Anterior cingulate cortex (tissue), 58 donors: ENCODE measurements around the gene SMG1.
"Not testable (repeated sequence)": the region's sequence is repeated elsewhere in the genome, so short reads cannot be mapped to it uniquely, and the experiment has no call there.

ENCODE experiments used
- DNase-seq, 58 donors: peaks; one replicate each; lab custom pipeline; 2025; lab: John Stamatoyannopoulos, UW

SMG1 gene

DNA sequence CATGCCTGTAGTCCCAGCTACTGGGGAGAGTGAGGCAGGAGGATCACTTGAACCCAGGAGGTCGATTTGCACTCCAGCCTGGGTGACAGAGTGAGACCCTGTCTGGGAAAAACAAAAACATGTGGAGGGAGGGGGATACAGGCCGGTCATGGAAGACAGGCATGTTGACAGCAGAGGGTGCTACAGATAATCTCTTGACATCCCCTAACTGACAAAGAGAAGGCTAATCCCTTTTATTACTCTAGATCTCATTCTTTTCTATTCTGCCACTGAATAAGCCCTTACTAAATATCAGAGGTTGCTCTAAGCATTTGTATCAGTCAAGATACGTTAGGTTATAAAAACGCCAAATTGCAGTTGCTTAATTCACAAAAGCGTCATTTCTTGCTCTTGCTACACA, 149.9 kb downstream of the SMG1 start:
- DNase-seq = not testable (repeated sequence)

DNA sequence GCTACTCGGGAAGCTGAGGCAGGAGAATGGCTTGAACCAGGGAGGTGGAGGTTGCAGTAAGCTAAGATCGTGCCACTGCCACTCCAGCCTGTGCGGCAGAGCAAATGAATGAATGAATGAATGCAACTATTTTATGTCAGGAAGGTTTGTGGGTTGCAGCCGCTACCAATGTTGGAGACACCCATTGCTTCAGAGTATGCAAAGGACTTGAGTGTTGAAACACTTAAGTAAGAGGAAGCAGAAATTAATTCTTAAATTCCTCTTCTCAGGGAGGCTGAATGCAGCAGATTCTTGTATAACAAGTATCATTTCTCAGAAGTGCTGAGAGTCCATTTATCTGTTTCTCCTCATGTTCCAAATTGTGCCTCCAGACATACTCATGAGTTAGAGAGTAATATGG, 151.6 kb downstream of the SMG1 start:
- DNase-seq = not testable (repeated sequence)

DNA sequence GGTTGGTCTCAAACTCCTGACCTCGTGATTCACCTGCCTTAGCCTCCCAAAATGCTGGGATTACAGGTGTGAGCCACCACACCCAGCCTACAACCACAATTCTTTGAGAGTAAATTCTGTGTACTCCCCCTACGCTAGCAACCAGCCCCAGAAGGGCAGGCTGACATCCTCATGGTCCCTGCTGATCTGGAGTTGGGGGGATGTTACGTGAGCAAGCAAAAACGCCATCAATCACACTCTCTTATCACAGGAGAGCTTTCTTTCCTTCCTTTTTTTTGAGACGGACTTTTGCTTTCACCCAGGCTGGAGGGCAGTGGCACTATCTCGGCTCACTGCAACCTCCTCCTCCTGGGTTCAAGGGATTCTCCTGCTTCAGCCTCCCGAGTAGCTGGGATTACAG, 154.0 kb downstream of the SMG1 start:
- DNase-seq = not testable (repeated sequence)

DNA sequence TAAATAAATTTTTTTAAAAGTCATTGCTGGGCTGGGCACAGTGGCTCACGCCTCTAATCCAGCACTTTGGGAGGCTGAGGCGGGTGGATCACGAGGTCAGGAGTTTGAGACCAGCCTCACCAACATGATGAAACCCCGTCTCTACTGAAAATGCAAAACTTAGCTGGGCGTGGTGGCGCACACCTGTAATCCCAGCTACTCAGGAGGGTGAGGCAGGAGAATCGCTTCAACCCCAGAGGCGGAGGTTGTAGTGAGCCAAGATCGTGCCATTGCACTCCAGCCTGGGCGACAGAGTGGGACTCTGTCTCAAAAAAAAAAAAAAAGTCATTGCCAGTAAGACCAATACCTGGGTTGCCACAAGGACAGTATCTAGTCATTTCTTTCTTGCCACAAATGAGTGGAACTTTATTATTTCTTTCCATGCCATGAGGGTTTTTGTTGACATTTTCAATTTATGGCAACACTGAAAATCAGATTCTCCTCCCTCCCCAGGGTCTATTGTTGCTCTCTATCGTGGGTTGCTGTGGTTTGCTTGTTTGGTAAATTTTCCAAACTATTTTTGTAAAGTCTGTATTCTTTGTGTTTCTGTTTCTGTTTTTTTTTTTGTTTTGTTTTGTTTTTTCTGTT, 155.8 kb downstream of the SMG1 start:
- not testable (repeated sequence) for DNase-seq

DNA sequence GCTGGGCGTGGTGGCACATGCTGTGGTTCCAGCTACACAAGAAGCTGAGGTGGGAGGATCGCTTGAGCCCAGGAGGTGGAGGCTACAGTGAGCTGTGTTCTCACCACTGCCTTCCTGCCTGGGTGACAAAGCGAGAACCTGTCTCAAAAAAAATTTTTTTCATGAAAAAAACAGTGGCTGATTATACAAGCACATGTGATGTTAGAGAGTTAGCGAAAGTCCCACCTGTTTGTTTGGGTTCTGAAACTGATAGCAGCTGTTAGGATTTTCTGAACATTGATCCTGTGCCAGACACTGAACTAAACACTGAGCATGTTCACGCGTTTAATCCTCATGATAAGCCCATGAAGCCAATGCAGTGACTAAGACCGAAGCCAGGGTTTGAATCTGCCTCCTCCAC, 159.0 kb downstream of the SMG1 start:
- not testable (repeated sequence) for DNase-seq

DNA sequence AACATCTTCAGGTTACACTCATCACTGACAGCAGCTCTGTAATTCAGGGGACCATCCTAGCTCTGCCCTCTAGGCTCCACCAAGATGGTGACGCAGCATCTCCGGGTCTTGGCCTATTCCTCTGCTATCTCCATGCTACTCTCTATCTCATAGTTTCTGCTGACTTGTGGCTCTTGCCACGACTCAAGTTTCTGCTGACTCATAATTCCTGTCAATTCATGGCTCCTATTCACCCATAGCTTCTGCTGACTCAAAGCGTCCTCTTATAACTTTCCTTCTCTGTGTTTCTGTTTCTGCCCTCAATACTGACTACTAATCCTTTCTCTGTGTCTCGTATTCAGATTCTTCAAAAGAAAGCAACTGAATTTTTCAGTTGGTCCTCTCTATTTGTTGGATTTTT, 163.5 kb downstream of the SMG1 start:
- not testable (repeated sequence) for DNase-seq

DNA sequence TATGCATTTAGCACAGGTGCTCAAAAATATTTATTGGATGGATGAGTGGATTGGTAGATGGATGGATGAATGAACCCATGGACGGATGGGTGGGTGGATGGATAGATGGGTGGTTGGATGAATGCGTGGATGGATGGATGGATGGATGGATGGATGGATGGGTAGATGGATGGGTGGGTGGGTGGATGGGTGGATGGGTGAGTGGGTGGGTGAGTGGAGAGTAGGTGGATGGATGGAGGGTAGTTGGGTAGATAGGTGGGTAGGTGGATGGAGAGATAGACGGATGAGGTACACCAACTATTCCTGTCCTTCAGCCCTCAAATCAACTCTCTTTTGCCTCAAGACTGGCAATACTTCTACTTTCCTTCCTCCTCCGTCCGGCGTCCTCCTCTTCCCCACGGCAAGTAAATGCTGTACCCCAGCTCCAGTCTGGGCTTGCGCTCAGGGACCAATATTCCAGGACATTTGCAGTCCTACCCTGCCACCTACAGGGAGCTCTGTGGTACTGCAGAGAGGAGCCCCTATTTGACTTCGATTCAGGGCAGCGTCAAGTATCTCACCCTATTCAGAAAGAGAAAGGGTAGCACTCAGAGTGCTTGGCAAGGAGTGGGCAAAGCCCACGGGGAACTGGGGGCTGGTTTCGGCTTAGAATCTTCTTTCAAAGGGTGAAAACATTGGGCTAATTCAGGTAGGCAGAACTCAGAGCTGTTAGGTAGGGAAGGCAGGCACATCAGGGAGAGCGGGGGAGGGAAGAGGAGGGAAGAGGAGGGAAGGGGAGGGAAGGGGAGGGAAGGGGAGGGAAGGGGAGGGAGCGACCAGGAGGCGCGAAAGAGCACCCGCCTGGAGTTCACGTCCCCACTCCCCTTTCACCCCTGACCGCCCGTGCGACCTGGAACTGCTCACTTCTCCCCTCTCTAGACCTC, 166.3 kb downstream of the SMG1 start:
- peak in 38 of 58 donors; percentile 0 to 59 (median 9) for DNase-seq

DNA sequence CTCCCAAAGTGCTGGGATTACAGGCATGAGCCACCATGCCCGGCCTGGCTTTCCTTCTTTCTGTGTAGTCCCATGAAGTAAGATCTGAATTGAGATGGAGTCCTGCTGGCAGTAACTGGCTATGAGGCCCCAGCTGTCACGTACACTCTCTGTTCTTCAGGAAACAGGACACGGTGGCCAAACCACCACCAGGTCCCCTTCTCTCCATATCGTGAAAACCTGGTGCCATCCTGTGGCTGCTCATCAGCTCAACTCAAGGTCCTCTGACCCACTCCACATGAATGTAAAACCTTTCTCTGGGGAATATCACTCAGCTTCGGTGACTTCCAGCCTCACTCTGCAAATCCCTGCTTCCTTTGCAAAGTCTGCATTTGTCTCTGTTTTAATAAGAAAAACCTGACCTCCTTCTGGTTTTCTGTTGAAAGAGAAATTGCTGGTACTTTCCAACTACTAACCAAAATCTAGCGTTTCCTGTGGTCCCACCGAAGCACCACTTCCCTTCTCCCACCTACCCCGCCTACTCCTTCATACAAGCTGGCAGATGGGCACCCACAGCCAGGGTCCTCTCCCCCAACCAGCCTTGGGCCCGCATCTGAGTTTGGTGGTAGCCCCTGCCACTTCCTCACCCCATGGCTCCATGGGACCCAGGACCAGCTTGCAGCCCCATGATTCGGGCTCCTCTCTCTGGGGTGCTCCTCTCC, 168.1 kb downstream of the SMG1 start:
- not testable (repeated sequence) for DNase-seq

DNA sequence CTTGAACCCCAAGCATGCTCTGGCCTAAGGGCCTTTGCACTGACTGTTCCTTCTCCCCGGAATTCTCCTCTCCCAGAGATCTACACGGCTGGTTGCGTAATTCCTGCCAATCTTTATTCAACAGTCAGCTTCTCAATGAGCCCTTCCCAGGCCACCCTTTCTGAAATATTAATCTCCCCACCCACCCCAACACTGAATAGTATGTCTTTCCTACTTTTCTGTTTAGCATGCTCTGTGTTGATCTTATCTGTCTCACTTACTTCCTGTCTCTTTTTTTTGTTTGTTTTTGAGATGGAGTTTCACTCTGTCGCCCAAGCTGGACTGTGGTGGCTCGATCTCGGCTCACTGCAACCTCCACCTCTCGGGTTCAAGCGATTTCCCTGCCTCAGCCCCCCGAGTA, 169.6 kb downstream of the SMG1 start:
- not testable (repeated sequence) for DNase-seq
